Coronary artery (tissue), 2 donors: Measurements from ENCODE around the gene GATAD2A.

ENCODE experiments used
- DNase-seq: peaks from one replicate; pipeline ENCODE4 v3.0.0-alpha.2; 2017; ENCODE audit warnings: low spot score
- H3K27ac ChIP-seq, 2 donors: fragments of 200-600 bp; sonication (generic); one replicate each; pipeline ENCODE4 v1.5.1; 2016 to 2019
- H3K4me3 ChIP-seq: fragments of 200-600 bp; sonication (generic); 2 replicates; pipeline ENCODE4 v1.5.1; 2016; ENCODE audit warnings: mild to moderate bottlenecking, moderate library complexity
- CTCF ChIP-seq: fragments of 200-600 bp; sonication (generic); IDR thresholded peaks from one replicate; pipeline ENCODE4 v1.5.1; 2019; ENCODE audit warnings: antibody characterized with exemption

GATAD2A gene

GRCh38 chr19:19502281-19502680 is 96.8 kb downstream of the GATAD2A start:
- TF ChIP-seq CTCF: no peak
- no peak for DNase-seq
- Histone ChIP-seq H3K4me3 (no peak overlapping the region), H3K27ac (no peak overlapping the region)

GRCh38 chr19:19502808-19503602 is 97.5 kb downstream of the GATAD2A start:
- TF ChIP-seq CTCF: no peak
- no peak overlapping the region for H3K27ac ChIP-seq
- DNase-seq: no peak
- H3K4me3 ChIP-seq: no peak overlapping the region

- Histone ChIP-seq H3K27ac (no peak overlapping the region), H3K4me3 (no peak overlapping the region)
- peak; percentile 64 for DNase-seq
- TF ChIP-seq CTCF: no peak
Measured at GRCh38 chr19:19504754-19505668, 99.5 kb downstream of the GATAD2A start.

GRCh38 chr19:19505669-19506326 is 100.3 kb downstream of the GATAD2A start:
- Histone ChIP-seq H3K4me3 (no peak overlapping the region), H3K27ac (no peak overlapping the region)
- no peak for TF ChIP-seq CTCF
- no peak for DNase-seq

GRCh38 chr19:19506592-19506991 is 101.1 kb downstream of the GATAD2A start:
- H3K27ac ChIP-seq: no peak overlapping the region
- no peak for TF ChIP-seq CTCF
- DNase-seq: no peak
- H3K4me3 ChIP-seq: no peak overlapping the region

- TF ChIP-seq CTCF: no peak
- H3K27ac ChIP-seq: no peak overlapping the region
- DNase-seq: no peak
- no peak overlapping the region for H3K4me3 ChIP-seq
Measured at GRCh38 chr19:19507354-19507753, 101.9 kb downstream of the GATAD2A start.
